ENCODE measurements around the gene KLF7.
A peak's percentile ranks its signal among the peaks of the same experiment; 100 is the strongest.

KLF7 gene

DNA sequence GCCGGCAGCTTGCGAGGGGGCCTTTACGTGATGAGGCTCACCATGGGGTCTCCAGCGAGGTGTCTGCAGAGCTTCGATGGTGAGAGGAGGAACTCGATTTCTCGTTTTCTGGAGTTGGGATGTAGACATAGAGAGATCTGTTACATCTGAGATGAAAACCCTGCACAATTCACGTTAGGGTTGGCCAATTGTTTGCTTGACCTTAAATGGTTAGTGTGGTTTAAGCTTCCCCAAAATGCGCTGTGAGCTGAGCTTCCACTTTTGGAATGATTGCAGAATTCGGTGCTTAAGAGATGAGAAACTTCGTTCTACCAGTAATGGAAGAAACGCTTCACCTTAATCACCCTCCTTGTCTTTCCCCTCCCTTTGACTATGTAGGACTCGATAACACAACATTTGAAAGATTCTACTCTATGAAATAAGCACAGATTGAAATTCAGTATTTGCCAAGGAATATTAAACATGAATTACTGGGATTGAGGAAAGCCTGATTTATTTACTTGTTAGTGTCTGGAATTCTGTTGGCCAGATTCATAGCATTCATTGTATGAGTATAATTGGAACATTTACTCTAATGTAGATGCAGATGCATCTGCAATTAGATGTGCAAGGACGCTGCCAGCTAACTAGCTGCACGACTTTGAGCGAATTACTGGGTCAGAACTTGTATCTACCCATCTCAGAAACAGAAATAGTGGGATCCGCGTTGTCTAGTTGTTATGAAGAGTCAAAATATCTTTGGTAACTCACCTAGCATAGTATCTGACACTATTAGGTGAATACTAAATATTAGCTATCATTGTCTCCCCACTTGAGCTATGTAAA lies 1.6 kb upstream of the KLF7 start:
- DNase-seq (ENCODE audit: low read depth, low spot score): no peak

GRCh38 chr2:207166349-207167098 lies 776 bp upstream of the KLF7 start:
- peak; percentile 89 for DNase-seq (ENCODE audit: low read depth, low spot score)

DNA sequence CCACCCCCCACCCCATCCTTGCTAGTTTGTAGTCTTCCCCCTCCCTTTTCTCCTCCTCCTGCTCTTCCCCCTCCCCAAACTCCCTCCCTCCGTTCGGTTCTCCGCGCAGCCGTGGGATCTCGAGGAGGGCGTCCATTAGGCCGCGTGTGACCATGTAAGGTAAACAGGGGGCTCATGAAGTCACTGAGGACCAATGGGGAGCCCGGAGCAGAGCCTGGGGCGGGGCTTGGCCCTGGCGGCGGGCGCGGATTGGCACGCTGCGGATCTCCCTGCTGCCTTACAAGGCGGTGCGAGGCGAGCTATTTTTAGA lies 246 bp upstream of the KLF7 start:
- peak; percentile 100 for DNase-seq (ENCODE audit: low read depth, low spot score)

- DNase-seq (ENCODE audit: low read depth, low spot score): peak; percentile 70
Observed at GRCh38 chr2:207164006-207164831, 1.5 kb downstream of the KLF7 start.

DNA sequence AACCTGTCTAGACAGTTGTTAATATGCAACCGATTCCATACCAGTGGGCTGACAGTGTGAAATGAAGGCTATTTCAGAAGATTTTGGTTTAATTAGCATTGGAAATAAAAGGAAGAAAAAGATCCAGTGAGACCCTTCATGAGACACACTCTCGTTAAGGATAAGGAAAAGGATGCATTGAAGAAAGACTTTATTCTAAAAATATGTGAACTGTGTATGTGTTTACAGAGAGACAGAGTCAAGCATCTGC lies 2.1 kb downstream of the KLF7 start:
- DNase-seq (ENCODE audit: low read depth, low spot score): no peak

GRCh38 chr2:207163053-207163755 lies 2.5 kb downstream of the KLF7 start:
- peak; percentile 89 for DNase-seq (ENCODE audit: low read depth, low spot score)

DNA sequence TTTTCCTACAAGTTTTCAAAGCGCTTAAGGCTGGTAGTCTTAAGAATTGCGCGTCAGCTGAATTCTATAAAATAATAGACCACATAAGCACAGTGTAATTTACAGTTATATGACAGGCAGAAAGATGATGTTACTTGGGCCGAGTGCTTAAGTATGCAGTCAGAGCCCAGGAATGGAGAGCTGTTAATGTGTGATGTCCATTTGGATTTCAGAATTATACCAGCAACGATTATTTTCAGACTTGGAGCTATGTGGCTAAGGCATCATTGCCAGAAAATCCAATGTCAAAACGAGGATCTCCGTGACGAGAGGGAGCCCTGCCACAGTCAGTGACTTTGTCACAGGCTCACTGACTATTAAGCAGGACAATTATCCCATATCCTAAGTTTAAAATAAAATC lies 3.4 kb downstream of the KLF7 start:
- DNase-seq (ENCODE audit: low read depth, low spot score): no peak

- peak; percentile 55 for DNase-seq (ENCODE audit: low read depth, low spot score)
Observed at GRCh38 chr2:207161247-207162123, 4.3 kb downstream of the KLF7 start.

DNA sequence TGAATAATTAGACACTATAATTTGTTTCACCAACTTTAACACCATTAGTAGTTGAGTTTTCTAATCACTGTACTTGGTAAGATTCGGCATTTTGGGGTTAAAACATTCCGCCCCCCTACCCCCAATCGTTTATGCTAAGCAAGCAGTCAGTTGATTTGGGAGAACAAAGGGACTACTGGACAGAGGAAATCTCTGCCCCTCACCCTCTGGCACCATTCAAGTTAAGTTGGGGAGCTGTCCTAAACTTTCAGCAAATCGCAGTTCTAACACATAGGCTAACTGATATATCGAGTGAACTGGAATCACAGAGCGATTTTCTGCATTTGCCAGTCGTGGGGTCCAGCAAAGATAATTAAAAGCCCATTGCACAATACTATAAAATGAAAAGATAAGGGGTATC lies 5.6 kb downstream of the KLF7 start:
- no peak for DNase-seq (ENCODE audit: low read depth, low spot score)

GRCh38 chr2:207159002-207159401 lies 6.7 kb downstream of the KLF7 start:
- no peak for DNase-seq (ENCODE audit: low read depth, low spot score)

GRCh38 chr2:207157731-207158130 lies 8.0 kb downstream of the KLF7 start:
- no peak for DNase-seq (ENCODE audit: low read depth, low spot score)

DNA sequence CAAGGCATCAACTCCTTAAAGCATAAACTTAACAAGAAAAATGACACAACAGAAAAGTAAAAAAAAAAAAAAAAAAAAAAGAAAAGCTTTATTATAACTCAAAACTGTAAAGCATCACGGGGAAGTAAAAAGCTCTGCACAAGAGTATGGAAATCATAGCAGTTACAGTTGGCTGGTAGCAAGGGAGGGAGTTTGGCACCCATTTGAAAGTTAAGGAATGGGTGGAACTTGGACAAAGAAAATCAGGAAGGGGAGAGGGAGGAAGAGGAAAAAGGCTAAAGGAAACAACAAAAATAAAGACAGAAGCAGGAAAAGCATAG lies 8.6 kb downstream of the KLF7 start:
- DNase-seq (ENCODE audit: low read depth, low spot score): no peak

DNA sequence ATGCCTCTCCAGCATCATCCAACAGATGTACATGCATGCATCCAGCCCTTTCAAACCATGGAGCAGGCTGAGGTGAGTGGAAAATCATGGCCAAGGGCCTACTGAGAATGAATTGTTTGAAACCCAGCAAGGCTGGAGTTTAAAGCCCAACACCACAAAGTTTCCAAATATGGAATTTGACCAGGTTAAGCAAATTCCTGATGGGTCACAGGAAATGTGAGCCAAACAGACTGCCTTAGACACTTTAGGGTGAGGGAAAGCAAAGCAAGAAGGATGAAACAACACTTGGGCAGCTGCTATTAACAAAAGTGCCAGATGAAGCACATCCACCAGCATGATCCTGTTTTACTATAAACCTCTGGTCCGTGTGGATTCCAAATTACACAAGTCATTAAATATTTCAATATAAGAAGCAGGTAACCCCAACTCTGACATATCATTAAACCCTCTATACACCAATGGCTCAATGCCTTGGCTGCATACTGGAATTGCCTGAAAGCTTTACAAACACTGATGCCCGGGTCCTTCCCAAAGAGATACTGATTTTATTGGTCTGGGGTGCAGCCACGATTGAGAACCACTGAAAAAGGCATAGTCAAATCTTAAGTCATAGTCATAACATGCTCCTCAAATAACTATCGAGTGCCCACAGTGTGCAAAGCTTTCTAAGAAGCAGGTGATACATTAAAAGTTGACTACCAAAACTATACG lies 9.1 kb downstream of the KLF7 start:
- no peak for DNase-seq (ENCODE audit: low read depth, low spot score)

- no peak for DNase-seq (ENCODE audit: low read depth, low spot score)
Observed at GRCh38 chr2:207155516-207156444, 10.0 kb downstream of the KLF7 start.

DNA sequence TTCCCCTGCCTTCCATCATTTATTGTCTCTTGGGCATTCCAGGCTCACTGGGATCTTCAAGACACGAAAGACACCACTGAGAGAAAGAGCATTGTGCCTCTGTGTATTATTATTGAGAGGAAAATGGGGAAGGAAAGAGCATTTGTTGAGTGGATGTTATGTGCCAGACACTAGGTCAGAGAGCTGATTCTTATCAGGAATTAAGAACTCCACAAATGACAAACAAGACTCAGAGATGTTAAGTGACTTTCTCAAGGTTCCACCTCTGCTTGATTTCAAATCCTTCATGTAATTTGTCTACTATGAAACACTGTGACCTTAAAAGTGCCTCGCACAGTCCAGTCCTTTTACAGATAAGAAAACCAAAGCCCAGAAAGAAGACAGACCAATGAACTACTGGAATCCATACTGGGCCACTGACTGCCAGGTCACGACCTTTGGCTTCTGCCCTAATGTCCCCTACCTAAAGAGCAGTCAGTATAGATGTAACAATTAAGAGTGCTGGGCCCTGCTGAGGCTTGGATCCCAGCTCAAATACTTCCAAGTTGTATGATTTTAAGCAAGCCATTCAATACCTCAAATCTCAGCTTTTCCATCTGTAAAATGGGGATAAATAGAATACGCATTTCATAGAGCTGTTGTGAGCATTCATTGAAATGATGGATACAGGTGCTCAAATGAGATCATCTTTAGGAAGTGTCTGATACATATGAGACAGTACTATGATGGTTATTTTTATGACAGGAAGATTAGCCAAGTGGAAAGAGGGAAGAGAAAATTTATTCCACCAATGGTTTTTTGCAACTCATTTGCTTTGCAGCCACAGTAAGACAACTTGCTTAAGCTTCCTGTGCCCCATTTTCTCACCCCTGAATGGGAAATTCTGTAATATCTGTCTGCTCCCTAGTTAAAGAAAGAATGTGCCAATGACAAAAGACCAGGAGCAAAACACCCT lies 10.9 kb downstream of the KLF7 start:
- DNase-seq (ENCODE audit: low read depth, low spot score): no peak

GRCh38 chr2:207153266-207153975 lies 12.3 kb downstream of the KLF7 start:
- DNase-seq (ENCODE audit: low read depth, low spot score): no peak

DNA sequence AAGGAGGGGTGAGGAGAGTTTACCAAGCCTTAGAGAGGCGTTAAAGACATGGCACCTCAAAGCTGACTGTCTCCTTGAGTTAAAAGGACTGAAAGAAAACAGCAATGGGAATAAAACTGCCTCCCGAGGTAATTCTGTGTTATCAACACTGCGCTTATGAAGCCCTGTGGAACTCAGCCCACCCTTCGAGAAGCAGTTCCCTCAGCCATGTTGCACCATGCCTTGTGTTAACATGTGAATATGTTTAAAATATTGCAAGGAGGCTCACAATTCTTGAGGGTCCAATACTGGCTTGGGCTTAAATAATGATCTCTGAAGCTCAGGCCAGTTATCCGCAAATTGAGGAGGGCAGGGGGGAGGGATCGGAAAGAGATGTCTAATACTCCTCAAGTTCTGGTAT lies 14.7 kb downstream of the KLF7 start:
- no peak for DNase-seq (ENCODE audit: low read depth, low spot score)

GRCh38 chr2:207150284-207150683 lies 15.5 kb downstream of the KLF7 start:
- DNase-seq (ENCODE audit: low read depth, low spot score): no peak
